ENCODE results near the gene SELL. TPM values are rescaled to one million over a fixed set of nuclear protein-coding genes. Genes with fewer than 3 reads are reported as not detected.
"Not testable (repeated sequence)": the region's sequence is repeated elsewhere in the genome, so short reads cannot be mapped to it uniquely, and the experiment has no call there.

SELL gene
- total and polyA plus RNA-seq, 2 of the 8 experiments (the other 6 are each of a cell fraction or from before 2014, with no cell fraction given) = not detected

DNA sequence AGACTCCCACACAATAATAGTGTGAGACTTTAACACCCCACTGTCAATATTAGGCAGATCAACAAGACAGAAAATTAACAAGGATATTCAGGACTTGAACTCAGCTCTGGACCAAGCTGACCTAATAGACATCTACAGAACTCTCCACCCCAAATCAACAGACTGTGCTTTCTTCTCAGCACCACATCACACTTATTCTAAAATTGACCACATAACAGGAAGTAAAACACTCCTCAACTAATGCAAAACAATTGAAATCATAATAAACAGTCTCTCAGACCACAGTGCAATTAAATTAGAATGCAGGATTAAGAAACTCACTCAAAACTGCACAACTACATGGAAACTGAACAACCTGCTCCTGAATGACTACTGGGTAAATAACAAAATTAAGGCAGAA, 52.6 kb downstream of the SELL start:
- POLR2A ChIA-PET (ENCODE audit: partially characterized antibody); H3K14ac ChIP-seq (ENCODE audit: insufficient read length); H3K4me2 ChIP-seq (ENCODE audit: insufficient read depth in 1 of 2, low read depth in 2 of 2, low read length in 2 of 2); H3K36me3 ChIP-seq (ENCODE audit: control insufficient read depth in 2 of 4, insufficient read depth in 4 of 4, low read length in 3 of 4); DNase-seq (ENCODE audit: low read depth in 1 of 2, low spot score in 2 of 2); H2AFZ ChIP-seq (ENCODE audit: low read length); H3K23me2 ChIP-seq (ENCODE audit: low read depth, low read length); H3K79me2 ChIP-seq (ENCODE audit: control insufficient read depth in 1 of 2, insufficient read depth in 2 of 2, low read length in 2 of 2); H4K8ac ChIP-seq (ENCODE audit: extremely low read depth, insufficient read depth, low read length); H2BK20ac ChIP-seq (ENCODE audit: low read length); FAIRE-seq; H3K27ac ChIP-seq (ENCODE audit: low read depth, low read length); H4K20me1 ChIP-seq (replicated peaks in 1 of 2; ENCODE audit: control insufficient read depth in 1 of 2, insufficient read depth in 2 of 2, low read length in 2 of 2); H3K56ac ChIP-seq (replicated peaks; ENCODE audit: insufficient read length, low read depth, low read length); H3K9ac ChIP-seq (replicated peaks in 1 of 4; ENCODE audit: extremely low read depth in 1 of 4, low read depth in 3 of 4, low read length in 3 of 4); H4K5ac ChIP-seq (ENCODE audit: insufficient read length, low read depth, low read length); H3K9me3 ChIP-seq (ENCODE audit: insufficient read depth in 2 of 2, low read depth in 1 of 2, low read length in 1 of 2); H2AK5ac ChIP-seq (ENCODE audit: low read depth, low read length); H2BK15ac ChIP-seq (ENCODE audit: low read length); H4K91ac ChIP-seq (replicated peaks; ENCODE audit: insufficient read length, low read length); H2BK12ac ChIP-seq (ENCODE audit: low read depth, low read length); H3K27me3 ChIP-seq (replicated peaks in 1 of 4; ENCODE audit: control insufficient read depth in 3 of 4, extremely low read depth in 1 of 4, insufficient read depth in 3 of 4, low read length in 3 of 4); H3K79me1 ChIP-seq (ENCODE audit: low read depth, low read length); H2BK5ac ChIP-seq (ENCODE audit: low read depth, low read length); H2BK120ac ChIP-seq (replicated peaks; ENCODE audit: low read depth, low read length); H3K4me3 ChIP-seq (ENCODE audit: extremely low read depth in 1 of 4, insufficient read depth in 2 of 4, low read depth in 3 of 4, low read length in 4 of 4); H3K4ac ChIP-seq (replicated peaks; ENCODE audit: insufficient read length, low read depth, low read length); H3K18ac ChIP-seq (ENCODE audit: extremely low read depth, low read length); H3K23ac ChIP-seq (ENCODE audit: insufficient read length); H3K4me1 ChIP-seq (replicated peaks in 1 of 4; ENCODE audit: control insufficient read depth in 3 of 4, insufficient read depth in 4 of 4, low read length in 3 of 4): not testable (repeated sequence)
- CTCF ChIA-PET (ENCODE audit: partially characterized antibody) = interaction anchor here (1.5 kb wide), 1 partner anchor 72 kb away, joined by 3 read pairs; the partner anchor contains the start of gene F5

All from H1 (cell line).